Left kidney (tissue), 2 donors: ENCODE measurements around the gene HDAC6. TPM values are rescaled to one million over a fixed set of nuclear protein-coding genes. Genes with fewer than 3 reads are reported as not detected.
"Not testable (repeated sequence)": the region's sequence is repeated elsewhere in the genome, so short reads cannot be mapped to it uniquely, and the experiment has no call there.

Source experiments
- DNase-seq: peaks from one replicate; pipeline ENCODE4 v3.0.0-alpha.2; 2013
- polyA plus RNA-seq: library from polyadenylated mRNA; unstranded; fragments of 120-200 nt; gene quantifications from one replicate; pipeline ENCODE4 v1.2.1, GENCODE V29; 2013; ENCODE audit not compliant: insufficient read length

Gene HDAC6
- polyA plus RNA-seq, 1 donor = 206 TPM

DNA sequence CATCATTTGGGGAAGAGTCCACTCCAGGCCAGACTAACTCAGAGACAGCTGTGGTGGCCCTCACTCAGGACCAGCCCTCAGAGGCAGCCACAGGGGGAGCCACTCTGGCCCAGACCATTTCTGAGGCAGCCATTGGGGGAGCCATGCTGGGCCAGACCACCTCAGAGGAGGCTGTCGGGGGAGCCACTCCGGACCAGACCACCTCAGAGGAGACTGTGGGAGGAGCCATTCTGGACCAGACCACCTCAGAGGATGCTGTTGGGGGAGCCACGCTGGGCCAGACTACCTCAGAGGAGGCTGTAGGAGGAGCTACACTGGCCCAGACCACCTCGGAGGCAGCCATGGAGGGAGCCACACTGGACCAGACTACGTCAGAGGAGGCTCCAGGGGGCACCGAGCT is 21.2 kb downstream of the HDAC6 start:
- DNase-seq = no peak

DNA sequence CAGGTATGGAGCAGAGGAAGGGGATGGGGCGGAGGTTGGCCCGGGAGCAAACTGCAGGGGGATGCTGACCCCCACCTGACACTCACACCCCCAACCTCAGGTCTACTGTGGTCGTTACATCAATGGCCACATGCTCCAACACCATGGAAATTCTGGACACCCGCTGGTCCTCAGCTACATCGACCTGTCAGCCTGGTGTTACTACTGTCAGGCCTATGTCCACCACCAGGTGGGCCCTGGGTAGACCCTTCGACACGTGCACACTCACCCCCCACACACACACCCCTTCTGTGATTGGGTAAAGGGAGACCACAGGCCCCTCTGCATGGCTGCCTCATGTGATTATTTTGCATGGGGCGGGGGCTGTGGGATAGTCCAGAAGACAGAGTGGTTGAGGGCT is 22.2 kb downstream of the HDAC6 start:
- DNase-seq = no peak

DNA sequence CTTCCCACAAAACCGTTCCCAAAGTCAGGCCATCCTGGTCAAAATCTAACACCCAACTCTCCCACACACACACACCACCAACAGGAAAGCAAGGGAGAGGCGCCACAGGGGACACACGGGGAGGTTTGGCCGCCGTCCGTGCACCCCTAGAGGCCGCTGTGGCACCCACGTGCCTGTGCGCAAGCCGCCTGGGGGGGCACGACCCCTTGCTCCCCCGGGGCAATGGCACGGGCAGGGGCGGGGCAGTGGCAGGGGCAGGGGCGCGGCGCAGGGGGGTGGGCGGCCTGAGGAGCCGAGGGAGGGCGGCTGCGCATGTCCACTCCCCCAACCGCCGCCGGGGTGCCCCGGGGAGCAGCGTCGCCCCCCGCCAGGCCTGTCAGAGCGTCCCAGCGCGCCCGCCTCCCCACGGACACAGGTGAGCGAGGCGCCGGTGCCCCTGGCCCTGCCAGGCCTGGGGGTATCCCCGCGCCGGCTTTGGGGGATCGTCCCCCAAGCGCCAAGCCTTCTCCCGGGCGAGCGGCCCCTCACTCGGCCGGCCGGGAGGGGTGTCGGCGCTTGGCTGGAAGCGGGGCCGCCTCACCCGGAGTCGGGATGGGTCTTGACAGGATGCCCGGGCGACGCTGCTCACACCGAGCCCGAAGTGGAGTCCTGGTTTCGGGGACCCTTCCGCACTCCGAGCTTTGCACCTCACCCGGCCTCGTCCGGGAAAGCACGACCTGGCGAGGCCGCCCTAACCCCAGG is 24.4 kb downstream of the HDAC6 start, which contains the start of gene ERAS:
TSS of gene ERAS (plus strand) at position 379 of the 741 bp plus-strand sequence. CDS start 2,611 bp downstream, outside the sequence.
- DNase-seq = no peak

DNA sequence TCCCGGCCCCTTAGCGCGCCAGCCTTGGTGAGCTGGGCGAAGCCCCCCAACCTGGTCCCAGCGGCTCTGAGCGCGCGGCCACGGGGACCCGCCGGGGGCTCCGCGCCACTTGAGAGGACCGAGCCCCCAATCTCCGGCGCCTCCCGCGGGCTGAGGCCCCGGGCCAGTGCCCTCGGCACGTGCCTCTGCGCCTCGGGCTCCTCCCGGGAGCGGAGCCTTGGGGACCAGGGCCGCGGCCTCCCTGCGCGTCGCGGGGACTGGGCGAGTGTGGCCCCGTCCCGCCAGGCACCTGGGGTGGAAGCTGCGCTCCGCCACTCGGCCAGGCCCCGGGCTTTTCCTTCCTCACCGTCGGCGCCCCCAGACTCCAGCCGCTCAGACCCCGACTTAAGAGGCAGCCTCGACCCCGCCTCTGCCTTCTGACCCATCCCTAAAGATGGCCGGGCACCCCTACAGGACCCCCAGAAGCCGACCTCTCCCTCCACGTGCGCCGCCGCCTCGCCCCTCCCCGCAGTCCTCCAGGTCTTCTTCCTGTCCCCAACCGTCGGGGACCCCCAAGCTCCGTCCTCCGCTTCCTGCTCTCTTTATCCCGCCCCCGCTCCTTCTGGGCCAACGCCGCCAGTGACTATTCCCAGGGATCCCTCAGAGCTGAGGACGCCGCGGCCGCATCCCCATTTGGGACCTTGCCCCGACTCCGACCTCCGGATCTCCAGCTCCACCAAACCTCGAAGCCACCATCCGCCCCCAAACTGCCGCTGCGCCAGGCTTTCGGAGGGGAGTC is 25.2 kb downstream of the HDAC6 start:
- DNase-seq = no peak

DNA sequence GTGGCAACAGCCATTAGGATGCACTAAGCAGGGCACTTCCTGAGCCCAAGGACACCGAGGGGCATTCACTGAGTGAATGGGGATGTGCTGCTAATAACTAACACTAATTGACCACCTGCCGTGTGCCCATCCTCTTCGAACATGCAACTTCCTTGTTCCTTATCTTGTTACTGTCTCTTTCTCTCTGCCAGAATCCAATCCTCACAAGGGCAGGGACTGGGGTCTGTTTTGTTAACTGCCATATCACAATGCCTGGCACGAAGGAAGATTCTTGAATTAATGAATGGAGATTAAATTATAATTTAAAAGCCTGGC is 25.7 kb downstream of the HDAC6 start:
- DNase-seq = no peak

DNA sequence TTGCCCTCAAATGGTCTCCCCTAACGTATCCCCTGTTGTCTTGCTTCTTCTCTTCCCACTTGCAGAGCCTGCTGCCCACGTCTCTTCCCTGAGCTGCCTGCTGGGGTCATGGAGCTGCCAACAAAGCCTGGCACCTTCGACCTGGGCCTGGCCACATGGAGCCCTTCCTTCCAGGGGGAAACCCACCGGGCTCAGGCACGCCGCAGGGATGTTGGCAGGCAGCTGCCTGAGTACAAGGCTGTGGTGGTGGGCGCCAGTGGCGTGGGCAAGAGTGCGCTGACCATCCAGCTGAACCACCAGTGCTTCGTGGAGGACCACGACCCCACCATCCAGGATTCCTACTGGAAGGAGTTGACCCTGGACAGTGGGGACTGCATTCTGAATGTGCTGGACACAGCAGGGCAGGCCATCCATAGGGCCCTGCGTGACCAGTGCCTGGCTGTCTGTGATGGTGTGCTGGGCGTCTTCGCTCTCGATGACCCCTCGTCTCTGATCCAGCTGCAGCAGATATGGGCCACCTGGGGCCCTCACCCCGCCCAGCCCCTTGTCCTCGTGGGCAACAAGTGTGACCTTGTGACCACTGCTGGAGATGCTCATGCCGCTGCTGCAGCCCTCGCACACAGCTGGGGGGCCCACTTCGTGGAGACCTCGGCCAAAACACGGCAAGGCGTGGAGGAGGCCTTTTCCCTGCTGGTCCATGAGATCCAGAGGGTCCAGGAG is 27.3 kb downstream of the HDAC6 start:
- no peak for DNase-seq

DNA sequence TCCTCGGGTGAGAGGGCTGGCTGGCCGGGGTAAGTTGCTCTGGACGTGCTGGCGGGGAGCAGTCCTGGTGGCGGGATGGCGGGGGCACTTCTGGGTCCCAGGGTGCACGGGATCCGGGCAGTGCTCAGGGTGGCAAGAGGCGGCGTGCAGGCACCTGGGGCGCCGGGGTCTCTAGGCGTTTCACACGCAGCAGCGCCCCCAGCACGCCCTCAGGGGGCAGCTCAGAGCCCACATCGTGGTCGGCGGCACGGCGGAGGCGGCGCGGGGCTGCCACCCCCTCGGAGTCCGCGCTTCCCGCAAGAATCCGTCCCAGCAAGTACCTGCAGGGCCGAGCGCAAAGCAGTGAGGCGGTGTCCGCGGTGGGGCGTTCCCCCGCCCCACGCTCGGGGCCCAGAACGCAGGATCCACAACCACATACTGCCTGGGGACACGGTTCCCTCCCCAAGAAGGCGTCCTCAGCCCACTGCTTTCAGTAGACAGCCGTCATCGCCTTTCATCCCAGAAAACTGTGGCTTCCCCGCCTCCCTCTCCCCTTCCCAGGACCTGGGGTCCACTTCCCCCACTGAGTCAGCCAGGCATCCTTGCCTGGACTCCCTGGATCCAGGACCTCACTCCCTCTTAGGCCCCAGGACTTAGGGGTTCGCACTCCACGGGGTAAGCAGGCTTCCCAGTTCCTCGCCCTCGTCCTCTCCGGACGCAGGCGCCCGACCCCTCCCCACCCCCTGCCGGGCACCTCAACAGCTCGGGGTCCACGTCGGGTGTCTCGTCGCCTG is 29.5 kb downstream of the HDAC6 start:
- DNase-seq = no peak

DNA sequence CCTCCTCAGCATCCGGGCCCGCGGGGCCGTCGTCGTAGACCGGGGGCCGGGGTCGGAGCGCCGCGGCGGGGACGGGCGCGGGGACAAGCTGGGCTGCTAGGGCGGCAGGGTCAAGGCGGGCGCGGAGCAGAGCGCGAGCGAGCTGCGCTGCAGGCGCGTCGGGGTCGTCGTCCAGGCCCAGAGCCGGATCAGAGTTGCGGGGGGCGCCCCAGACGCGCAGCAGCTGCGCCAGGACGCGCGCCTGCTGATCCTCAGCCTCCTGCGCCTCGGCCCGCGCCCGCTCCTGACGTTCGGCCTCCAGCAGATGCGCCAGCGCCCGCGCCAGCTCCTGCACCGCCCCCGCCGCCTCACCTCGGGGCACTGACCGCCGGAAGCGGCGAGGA is 30.0 kb downstream of the HDAC6 start:
- DNase-seq = no peak

DNA sequence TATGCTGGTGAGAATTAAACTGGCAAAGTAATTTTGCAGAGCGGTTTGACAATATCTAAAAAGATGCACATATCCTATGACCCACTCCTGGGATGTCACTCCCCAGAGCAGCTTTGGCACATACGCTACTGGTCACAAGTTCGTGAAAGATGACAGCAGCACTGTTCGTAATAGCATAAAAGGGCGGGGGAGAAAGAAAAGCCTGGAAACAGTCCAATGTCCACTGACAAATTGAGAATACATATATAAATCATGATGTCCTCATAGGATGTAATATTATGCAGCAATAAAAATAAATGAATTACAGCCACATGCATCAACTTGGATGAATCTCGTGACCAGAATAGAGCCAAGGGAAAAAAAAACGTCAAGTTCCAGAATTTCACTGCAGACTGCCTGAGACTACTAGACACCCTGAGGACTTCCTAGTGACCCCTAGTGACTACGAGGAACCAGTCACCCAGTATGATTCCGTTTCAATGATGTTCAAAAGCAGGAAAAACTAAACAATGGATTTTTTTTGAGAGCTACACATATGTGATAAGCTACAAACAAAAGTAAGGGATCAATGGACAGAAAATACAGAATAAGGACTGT is 31.8 kb downstream of the HDAC6 start:
- no peak for DNase-seq

DNA sequence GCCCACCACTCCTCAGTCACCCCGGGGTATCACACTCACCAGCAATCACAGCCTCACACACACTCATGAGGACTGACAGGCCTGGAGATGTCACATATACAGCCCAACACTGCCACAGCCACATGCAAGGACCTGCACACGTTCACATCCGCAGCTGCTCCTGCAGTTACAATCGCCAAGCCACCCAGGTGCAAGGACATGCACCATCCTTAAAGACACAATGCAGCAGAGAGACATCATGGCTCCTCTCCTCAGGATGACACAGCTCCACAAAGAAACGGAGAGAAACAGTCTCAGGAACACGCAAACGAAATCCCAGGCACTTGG is 32.5 kb downstream of the HDAC6 start:
- DNase-seq = no peak

DNA sequence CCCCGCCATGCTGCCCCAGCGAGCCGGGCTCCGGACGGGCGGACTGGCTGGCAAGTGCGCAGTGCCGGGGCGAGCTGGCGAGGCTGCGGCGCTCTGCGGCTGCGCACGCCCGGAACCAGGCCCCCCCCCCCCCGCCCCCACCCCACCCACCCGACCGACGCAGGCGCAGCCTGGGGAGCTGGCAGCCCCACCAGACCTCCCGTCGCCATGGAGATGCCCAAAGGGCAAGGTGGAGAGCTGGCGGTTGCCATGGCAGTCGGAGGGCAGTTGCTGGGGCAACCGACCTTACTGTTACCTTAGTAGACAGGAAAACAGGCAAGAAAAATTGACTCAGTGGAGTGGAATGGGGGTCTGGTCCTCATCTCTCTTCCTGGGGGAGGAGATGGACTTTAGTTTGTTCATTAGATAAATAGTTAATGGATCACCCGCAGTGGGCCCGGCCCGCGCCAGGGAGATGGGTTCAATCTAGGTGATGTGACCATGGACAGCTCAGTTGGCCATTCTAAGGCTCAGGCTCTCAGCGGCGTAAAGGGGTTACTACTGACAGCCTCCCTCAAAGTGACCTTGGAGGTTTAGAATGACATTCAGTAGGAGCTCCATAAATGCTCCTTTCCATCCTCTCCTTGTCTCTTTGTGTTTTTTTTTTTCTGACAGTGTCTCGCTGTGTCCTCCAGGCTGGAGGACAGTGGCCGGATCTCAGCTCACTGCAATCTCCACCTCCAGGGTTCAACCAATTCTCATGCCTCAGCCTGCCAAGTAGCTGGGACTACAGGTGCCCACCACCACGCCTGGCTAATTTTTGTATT is 33.9 kb downstream of the HDAC6 start, which contains the start of gene PCSK1N:
TSS of gene PCSK1N (minus strand) at position 87 of the 806 bp plus-strand sequence. CDS start at position 9, 78 bp downstream.
- peak; percentile 66 for DNase-seq

DNA sequence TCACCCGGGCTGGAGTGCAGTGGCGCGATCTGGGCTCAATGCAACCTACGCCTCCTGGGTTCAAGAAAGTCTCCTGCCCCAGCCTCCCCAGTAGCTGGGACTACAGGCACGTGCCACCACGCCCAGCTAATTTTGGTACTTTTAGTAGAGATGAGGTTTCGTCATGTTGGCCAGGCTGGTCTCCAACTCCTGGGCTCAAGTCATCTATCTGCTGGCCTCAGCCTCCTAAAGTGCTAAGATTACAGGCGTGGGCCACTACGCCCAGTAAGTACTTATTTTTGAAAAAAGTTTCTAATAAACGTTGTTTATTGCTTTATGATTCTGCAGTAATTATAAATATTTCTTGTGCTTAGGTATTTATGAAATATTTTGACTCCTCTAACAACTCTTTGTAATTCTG is 37.8 kb downstream of the HDAC6 start:
- no peak for DNase-seq

DNA sequence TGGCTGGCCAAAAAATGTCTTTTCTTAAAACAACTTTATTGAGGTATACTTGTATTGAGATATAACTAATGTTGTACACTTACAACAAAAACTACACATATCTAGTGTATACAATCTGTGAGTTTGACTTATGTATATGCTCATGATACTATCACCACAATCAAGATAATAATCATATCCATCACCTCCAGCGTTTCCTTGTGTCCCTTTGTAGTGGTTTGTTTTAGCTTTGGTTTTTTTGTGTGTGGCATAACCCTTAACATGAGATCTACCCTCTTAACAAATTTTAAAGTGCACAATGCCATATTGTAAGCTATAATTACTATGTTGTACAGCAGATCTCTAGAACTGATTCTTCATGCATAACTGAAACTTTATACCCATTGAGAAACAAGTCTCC is 47.0 kb downstream of the HDAC6 start:
- no peak for DNase-seq

DNA sequence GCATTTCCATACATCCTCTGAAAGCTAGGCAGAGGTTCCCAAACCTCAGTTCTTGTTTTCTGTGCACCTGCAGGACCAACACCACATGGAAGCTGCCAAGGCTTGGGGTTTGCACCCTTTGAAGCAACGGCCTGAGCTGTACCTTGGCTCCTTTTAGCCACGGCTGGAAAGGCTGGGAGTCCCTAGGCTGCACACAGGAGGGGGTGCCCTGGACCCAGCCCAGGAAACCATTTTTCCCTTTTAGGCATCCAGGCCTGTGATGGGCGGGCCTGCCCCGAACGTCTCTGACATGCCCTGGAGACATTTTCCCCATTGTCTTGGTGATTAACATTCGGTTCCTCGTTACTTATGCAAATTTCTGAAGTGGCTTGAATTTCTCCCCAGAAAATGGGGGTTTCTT is 51.0 kb downstream of the HDAC6 start:
- DNase-seq = no peak

DNA sequence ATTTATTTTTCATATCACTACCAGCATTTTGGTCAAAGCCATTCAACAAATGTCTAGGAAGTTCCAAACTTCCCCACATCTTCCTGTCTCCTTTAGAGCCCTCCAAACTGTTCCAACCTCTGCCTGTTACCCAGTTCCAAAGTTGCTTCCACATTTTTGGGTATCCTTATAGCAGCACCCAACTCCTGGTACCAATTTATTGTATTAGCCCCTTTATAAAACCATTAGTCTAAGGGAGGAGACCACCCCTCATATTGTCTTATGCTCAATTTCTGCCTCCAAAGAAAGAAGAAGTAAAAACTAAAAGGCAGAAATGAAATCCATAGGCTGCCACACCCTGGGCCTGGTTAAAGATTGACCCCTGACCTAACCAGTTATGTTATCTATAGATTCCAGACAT is 51.6 kb downstream of the HDAC6 start:
- not testable (repeated sequence) for DNase-seq

DNA sequence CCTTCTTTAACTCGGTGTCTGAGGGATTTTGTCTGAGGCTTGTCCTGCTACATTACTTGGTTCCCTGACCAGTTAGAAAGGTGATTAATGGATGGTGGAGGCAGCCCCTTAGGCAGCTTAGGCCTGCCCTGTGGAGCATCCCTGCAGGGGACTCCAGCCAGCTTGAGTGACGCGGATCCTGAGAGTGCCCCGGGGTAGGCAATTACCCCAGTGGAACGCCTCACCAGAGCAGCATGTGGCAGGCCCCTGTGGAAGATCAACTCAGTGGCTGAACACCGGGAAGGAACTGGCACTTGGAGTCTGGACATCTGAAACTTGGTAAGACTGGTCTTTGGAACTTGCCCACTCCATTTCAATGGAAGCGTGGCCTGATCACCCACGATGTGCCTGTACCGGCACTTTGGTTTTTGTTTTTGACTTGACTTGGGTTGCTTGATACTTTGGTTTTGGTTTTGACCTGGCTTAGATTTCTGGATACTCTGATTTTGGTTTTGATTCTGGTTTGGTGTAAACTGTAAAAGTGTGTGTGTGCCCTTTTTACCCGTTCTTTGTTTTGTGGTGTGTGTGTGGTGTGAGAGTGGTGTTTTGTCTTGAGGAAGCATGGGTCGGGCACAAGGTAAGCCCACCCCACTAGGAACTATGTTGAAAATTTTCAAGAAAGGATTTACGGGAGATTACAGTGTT is 52.4 kb downstream of the HDAC6 start:
- DNase-seq = not testable (repeated sequence)

DNA sequence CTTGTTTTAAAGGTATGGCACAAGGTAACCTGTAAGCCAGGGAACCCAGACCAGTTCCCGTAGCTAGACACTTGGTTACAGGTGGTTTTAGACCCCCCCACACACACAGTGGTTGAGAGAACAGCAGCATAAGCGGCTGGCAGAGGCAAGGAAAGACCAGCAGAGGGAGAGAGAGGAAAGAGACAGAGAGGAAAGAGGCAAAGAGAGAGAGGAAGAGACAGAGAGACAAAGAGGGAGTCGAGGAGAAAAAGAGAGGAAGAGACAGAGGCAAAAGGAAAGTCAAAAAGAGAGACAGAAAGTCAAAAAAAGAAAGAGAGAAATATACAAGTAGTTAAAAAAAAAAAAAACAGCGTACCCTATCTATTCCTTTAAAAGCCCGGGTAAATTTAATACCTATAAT is 53.0 kb downstream of the HDAC6 start:
- no peak for DNase-seq

DNA sequence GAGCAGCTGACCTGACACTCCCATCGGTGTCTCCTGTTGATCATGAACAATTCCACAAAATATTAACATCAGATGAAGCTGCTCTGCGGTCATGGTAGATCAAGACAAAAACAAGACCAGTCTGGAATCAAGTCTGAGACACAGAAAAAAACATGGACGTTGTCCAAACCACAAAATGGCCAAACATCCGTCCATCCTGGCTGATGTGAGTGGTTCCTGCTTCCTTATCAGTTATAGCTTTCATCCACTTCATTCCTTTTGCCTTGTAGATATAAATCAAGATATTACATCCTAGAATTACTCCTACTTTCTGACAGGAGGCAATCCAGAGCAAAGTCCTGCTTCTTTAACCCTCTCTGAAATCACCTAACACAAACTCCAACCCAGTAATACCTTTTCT is 62.3 kb downstream of the HDAC6 start:
- no peak for DNase-seq

DNA sequence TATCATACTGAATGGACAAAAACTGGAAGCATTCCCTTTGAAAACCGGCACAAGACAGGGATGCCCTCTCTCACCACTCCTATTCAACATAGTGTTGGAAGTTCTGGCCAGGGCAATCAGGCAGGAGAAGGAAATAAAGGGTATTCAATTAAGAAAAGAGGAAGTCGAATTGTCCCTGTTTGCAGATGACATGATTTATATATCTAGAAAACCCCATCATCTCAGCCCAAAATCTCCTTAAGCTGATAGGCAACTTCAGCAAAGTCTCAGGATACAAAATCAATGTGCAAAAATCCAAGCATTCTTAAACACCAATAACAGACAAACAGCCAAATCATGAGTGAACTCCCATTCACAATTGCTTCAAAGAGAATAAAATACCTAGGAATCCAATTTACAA is 70.2 kb downstream of the HDAC6 start:
- not testable (repeated sequence) for DNase-seq
